RCC 7860 (cell line): ENCODE results near the gene SPTSSB.

Source experiments
- DNase-seq: peaks from one replicate; pipeline ENCODE4 v3.0.0-alpha.2; 2015; ENCODE audit warnings: low spot score
- FAIRE-seq: peaks from 2 replicates; lab custom pipeline; 2012; peaks lifted over from hg19 to GRCh38; lab: Jason Lieb, UNC

Gene SPTSSB, protein sequence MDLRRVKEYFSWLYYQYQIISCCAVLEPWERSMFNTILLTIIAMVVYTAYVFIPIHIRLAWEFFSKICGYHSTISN

DNA sequence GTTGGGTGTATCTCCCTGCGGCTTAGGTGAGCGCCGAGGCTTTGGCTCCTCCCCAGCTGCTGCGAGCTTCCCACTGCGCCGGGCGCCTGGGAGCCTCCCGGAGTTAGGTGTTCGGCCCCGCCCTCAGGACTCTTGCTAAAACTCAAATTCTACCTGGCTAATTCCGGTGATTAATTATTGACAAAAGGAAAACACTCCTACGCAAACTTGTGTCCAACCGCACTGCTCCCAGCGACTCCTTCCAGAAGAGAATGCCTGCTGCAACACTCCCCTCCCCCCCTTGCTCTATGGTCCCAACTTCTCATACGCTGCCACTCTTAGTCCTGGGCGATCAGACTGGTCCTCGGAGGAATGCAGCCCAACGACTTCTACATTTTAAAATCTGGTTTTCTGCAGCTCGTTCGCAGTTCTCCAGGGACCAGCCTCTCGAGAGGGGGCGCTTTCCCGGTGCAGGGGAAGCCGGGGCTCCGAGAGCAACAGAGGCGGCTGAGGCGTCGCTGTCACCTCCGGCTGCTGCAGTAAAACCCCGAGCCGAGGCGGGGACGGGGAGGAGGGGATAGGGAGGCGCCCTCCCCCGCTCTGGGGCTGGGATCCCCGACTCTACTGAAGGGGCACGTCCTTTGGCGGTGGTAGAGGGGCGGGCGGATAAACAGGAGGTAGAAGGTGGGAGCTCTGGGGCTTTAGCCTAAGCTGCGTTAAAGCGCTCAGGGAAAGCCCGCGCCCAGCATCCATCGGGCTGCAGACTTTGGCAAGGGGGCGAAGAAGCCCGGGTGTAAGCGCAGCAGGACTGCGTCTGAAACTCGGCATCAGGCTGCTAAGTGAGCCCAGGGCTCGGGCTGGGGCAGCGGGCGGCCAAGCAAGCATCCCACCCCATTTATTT, at the start of gene SPTSSB:
Gene SPTSSB, minus strand, starts transcription at position 77 of the 880 bp plus-strand sequence. CDS start 25,194 bp downstream, outside the sequence.
- no peak for FAIRE-seq
- DNase-seq = no peak

DNA sequence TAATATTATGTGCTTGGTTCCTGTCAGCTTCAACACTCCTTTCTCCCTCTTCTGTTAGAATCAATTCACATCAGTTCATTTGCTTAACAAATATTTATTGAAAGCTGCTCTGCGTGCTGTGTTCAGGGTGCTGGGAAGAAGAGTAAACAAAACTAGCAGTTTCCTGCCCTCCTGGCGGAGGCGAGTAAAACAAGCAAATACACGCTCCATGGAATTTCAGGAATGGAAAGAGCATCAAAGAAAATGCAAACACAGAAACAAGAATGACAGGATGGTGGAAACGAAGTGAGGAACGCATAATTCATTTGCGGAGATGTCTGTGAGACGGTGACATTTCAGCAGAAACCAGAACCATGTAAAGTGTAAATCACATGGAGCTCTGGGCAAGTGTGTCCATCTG, 49.4 kb upstream of the SPTSSB start:
- DNase-seq (no peak), FAIRE-seq (no peak)

DNA sequence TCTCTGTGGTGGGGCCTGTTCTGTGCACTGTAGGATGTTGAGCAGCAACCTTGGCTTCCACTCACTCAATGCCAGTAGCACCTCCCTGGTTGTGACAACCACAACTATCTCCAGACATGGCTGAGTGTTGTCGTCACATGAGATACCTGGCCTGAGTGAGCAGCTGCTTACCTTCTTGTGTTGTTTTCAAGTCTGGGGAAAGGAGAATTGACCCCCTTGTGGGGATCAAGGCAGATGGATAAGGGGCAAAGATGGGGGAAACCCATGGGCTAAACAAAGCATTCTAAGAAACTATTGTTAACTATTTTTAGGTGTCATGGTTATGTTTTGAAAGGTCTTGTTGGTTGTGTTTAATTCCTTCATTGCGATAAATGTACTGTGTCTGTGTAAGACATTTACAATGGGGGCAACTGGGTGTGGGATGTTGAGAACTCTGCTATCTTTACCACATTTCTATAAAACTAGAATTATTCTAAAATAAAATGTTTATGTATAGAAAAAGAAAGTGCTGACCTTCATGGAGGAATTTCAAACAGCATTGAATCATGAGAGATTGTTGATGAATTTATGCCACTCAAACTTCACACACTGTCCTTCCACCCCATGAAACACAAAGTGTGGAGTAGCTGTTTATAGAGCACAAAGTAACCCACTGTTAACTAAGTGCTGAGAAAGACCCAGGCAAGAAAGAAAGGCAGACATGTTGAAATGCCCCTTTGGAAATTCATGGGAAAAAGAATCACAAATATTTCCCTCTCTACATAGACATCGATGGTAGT, 48.4 kb upstream of the SPTSSB start:
- DNase-seq (no peak), FAIRE-seq (no peak)

DNA sequence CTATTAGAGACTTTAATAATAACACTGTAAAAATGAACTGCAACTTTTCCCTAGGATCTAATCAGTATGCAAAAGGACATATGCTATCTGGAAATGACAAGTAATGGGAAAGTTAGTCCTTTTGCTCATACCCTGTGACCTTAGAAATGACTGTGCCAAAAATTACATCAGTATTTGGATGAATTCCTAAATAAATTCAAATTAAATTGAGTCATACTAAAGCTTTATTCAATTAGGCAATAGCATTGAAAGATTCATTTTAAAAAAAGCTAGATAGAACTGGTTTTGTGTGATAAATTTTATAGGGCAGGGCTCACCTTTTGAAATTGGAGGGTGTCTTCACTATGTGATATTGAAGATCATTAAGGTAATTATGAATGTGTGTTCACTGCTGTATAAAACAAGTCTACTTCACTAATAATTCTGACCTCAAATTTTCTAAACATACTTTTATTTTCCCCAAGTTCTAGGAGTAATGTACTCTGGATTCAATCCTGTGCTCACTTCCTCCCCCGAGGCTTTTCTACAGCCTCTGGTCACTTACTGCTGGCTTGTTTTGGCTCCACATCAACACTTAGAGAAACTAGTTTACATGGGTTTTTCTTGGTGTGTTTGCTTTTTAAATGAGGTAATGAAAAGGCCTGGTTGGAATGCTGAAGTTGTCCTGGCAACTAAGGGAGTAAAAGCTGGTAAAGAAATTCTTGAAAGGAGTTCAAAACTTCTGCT, 44.4 kb upstream of the SPTSSB start:
- FAIRE-seq (no peak), DNase-seq (no peak)

DNA sequence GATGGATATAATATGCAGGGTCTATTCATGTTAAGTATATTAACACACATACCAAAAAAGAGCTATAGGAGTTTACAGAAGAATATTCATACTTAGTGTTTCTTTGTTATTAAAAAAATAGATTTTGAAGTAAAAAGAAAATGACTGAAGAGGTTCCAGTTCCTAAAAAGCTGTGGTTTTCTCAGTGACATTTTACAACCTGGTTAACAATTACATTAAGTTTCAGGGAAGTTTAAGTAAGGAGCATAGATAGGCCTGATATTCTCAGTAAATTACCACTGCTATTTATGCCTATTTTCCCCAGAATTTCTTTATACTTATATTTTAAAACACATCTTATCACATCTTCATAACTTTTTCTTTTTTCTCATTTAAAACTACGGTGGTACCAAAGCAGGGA, 43.6 kb upstream of the SPTSSB start:
- FAIRE-seq (no peak), DNase-seq (no peak)

DNA sequence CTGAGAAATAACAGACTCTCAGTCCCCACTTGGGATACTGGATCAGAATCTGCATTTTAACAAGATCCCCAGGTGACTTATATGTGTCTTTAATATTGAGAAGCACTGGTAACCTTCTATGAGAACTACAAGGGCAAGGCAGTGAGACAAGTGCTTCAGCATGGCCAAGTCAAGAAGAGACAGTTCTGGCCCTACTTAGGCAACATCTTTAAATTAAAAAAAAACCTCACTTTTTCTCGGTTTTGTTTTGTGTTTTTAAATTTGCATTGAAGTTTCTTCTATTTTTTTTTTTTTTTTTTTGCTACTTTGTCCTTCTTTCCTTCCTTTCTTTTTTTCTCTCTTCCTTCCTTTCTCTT, 42.5 kb upstream of the SPTSSB start:
- FAIRE-seq (no peak), DNase-seq (no peak)

DNA sequence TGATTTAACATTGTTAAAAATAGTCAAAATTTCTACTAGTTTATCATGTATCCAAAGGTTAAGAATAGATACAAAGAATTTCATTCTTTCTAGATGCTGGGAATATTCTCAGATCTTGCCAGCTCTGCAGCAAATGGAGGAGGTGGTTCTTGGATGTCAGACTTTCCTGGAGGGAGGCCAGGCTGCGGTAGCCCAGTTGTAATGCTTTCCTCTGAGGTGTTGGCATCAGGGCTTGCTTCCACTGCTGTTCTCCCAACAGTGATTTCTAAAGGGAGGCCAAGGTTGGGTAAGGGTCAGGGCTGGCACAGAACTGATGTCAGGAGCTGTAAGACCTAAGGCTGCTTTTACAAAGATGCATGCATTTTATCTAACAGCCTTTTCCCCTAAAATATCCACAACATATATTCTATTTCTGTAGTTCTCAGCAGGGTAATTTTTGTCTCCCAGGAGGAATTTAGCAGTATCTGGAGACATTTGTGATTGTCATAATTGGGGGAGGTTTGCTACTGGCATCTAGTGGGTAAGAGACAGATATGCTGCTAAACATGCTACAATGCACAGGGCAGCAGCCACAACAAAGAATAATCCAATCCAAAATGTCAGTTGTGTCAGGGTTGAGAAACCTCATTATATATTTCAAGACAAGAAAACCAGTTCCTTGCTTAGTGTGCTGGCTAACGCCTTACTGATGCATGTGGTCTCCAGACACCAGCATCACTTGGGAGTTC, 42.0 kb upstream of the SPTSSB start:
- FAIRE-seq = no peak
- DNase-seq = no peak

DNA sequence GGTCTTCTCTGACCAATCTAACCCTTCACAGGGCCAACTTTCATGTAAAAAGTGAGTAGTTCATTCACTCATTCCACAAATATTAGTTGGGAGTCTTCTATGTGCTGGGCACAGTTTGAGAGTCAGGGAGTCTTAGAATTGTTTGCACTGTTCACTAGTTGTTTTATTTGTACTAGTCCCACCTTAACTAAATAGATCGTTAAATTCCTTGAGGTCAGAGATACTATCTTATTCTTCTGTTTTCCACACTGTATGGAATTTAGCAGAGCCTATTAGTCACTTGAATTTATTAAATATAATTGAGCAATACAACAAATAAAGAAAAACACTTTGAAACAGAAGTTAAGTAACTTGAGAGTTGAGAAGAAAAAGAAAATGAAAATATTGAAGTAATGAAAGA, 40.8 kb upstream of the SPTSSB start:
- DNase-seq (no peak), FAIRE-seq (no peak)

DNA sequence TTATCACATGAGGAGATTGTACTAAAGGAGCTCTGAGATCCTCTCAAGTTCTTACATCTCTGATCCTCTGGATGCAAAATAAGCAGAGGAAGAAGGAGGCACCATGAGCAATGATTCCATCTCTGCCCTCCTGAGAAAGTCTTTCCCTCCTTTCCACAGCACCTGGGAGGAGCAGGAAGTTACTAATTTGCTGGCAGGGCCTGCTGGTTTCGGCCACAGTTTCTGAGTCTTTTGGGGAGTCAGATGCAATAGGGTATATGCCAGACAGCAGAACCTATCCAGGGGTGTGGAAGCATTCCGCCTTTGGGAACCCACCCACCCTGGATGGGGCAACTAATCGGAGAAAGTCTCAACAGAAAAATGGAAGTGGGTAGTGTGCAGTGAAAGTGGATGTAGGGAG, 38.5 kb upstream of the SPTSSB start:
- FAIRE-seq (no peak), DNase-seq (no peak)

DNA sequence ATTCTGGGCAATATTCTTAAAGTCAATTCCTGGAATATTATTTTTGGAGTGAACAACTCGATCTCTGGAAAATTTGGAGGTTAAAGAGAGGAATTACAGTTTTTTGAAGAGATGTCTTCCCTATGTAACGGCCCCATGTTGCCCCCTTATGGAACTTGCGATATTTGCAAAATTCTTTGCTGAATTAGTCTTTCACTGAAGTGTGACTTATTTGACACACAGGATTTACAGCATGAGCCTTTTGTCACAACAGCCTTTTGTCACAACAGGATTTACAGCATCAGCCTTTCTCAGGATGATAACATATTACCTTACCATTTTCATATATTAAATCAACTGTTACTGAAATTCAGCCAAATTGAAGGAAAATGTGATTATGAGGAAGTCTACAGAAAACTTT, 37.8 kb upstream of the SPTSSB start:
- DNase-seq (peak; percentile 14), FAIRE-seq (no peak)

DNA sequence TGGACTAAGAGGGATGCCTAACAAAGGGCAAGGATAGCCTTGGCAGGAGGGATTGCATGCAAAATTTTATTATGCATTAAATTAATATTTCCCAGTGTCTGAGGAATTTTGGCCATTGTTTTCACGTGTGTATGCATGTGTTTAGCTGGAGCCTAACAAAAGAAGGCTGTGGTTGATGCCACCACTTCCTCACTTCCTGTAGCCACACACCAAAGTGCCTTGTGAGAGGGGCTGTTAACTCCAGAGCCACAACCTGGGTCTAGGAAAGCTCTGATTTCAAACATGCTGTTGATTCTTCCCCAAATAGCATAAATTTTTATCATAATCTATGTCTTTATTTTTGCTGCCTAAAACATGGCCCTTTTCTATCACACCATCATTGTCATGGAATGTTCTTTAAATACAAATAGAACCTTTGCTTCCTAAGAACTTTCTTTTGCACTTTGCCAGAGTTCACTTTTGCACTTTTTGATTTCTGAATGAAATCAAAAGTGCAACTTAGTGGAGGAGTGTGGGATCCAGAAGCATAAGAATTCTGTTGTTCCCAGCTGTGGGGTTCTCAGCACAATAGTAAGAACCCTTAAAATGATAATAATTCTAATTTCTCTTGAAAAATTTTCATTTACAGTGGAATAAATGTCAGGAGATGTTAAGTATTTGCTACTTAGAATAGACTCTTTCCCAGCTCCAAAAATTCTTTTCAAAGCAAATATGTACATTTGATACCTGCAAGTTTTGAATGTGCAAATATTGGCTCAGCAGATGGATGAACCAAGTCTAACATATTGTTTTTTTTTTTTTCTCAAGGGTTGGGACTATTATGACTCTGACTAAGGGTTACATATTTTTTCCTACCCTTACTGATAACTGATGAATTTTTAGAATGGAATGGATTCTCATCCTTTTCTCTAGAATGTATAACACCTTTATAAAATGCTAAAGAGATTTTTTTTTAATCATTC, 35.6 kb upstream of the SPTSSB start:
- DNase-seq (no peak), FAIRE-seq (no peak)

DNA sequence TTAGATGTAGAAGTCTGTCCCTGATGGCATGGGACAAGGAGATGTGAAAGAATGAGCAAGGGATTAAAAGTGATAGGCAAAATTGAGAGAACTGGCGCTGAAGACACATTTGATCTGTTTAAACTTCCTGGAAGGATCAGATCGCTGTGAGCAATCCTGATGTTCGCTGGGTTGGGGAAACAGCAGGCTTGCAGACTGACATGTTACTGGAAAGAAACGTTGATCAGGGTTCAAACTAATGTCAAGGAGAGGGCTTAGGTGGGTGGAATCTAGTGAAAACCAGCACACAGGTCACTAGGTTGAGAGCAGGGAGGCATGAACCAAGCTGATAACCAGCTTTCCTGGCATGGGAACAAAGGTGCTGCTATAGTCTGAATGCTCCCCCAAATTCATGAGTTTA, 34.5 kb upstream of the SPTSSB start:
- no peak for DNase-seq
- FAIRE-seq = no peak

DNA sequence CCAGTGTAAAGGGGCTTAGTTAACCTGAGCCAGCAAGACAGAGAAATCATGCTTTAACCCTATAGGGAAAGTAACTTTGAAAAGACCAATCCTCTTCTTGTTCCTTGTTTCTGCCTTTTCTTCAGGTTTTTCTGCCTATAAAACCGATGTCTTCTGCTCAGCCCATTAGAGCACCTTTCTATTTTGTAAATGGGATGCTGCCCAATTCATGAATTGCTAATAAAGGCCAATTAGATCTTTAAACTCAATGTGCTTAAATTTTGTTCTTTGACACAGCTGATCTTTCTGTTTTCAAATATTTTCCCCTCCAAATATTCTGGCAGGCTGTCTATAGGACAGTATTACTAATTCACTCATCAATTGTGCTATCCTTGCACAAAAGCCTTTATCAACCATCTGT, 33.8 kb upstream of the SPTSSB start:
- DNase-seq (no peak), FAIRE-seq (no peak)

DNA sequence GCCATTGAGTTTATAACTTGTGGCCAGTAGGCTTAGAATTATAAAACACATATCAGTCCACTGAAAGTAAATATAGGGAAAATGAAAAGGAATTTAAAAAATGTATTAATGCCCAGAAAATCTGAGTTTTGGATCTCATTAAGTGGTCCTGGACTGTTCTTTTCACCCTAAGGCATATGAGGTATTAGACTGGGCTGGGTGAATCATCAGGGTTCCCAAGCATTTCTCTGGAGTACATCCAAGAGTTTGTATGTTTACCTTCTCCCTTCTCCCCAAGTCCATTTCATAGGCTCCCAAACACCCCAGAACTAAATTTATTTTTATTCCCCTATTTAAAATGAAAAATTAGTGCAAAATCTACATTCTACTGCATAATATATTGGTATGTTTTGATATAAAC, 31.9 kb upstream of the SPTSSB start:
- FAIRE-seq = no peak
- DNase-seq = no peak

DNA sequence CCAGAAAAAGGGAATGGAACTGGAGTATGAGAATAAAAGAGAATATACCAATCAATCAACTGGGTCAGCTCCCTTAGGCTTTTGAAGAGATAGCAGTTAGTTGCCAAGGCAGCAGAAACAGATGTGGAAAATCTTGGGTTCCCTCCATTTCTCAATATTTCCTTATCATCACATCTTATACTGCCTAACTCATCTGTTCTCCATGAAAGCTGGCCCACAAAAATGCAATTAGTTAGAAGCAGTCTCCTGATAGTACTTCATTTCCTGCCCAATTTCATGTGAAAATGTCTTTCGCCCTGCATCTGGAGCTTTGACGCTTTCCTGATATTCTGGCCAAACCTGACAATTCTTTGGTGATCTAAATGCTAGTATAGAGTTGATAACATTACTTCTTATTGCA, 30.1 kb upstream of the SPTSSB start:
- FAIRE-seq = no peak
- no peak for DNase-seq

DNA sequence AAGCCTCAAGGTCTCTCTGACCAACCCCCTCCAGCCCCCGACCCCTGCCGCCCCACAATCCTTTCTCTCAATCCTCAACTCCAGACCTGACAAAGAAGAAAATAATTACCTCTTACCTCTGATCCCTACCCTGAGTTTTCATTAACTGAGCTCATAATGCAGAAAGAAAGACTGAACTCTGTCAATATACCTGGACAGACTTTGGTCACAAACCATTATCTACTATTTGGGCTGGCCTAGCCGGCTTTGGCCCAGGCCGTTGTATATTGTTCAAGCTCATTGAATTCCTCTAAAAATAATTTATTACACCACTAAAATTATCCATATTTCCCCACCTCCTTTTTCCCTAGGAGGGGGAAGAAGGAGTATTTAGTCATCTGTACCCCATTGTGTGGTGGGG, 29.3 kb upstream of the SPTSSB start:
- DNase-seq (no peak), FAIRE-seq (no peak)

DNA sequence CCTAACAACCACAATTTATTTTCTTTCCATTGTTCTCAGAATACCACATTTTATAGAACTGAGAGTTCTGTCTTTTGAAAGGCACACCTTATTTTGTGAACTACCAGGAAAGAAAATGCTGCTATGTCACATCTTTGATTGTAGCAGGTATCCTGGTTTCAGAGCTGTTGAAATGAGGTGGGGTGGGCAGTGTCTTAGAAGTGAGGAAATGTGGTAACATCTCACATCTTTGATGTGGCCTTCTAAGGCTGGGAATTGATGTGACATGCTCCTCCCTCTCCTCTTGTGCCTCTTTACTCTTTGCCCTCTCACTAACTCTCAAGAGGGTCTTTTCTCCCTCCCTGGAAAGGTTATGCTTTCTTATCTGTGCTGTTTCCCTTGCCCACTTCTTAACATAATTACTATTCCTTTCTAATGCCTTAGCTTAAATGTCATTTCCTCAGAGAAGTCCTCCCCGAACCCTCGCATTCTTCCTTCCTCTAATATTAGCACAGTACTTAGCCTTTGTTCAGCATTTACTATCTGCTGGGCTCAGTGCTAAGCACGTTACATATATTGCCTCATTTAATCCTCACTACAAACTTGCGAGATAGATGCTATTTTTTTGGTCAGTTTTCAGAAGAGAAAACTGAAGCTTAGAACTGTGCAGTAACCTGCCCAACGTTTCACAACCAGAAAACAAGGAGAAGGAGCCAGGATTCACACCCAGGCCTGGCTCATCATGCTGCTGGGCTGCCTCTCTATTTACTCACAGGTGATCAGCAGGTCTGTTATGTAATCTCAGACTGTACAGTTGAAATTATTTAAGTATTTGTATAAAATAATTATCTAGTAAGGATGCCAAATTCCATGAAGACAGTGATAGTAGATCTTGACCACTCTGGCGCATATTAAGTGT, 24.0 kb upstream of the SPTSSB start:
- DNase-seq (no peak), FAIRE-seq (no peak)

DNA sequence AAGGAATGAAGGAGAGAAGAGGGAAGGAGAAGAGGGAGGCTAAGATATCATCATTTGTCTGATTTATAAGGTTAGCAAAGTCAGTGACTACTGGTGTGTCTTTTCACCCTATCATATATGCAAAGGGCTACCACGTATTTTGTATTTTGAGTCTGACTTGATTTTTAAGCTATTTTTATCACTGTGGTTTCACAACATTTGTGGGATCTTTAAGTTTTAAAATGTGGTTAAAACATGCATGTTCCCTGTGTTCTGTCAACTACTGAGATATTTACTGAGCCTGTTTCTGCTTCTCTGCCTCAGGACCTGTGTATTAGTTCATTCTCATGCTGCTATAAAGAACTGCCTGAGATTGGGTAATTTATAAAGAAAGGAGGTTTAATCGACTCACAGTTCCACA, 22.5 kb upstream of the SPTSSB start:
- DNase-seq (no peak), FAIRE-seq (no peak)

DNA sequence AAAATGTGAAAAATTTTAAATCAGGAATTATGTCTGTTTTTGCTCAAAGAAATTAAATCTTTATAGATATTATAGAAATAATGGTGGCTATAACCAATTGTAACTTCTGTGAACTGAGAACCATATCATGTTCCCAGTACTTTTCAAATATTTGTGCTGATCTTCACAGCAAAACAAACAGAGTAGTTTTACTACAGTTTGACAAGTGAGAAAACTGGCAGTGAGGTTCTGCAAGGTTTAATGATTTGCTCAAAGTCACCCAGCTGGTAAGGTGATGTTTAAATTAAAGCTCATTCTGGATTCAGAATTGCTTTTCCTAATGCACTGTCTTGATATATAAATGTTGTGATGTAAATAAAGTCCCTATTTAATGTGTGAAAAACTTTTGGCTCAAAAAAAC, 22.0 kb upstream of the SPTSSB start:
- no peak for FAIRE-seq
- DNase-seq = no peak
